WTC11 (cell line): ENCODE results near the gene CATSPERZ. TPM values are rescaled to one million over a fixed set of nuclear protein-coding genes. Genes with fewer than 3 reads are reported as not detected.

Source experiments
- ATAC-seq: fragments of 200-7000 bp; cut with Tn5 transposase; 2 replicates; pipeline ENCODE4 v1.10.0; 2021; ENCODE audit warnings: mild to moderate bottlenecking, moderate library complexity
- CTCF ChIA-PET: fragments of 300-600 bp; sonication (Branson Sonifier 250); formaldehyde crosslinking; loops from one replicate; lab custom pipeline; 2021; ENCODE audit warnings: antibody characterized with exemption; lab: Charles Lee
- POLR2A ChIA-PET: fragments of 350-600 bp; sonication (Branson Sonifier 250); formaldehyde crosslinking; loops from one replicate; lab custom pipeline; 2021; ENCODE audit warnings: antibody characterized with exemption; lab: Charles Lee
- DNase-seq: peaks from one replicate; pipeline ENCODE4 v3.0.0; 2021; ENCODE audit warnings: low spot score
- H3K27ac Mint-ChIP-seq: 2 replicates; pipeline ENCODE4 v1.8.0; 2021; ENCODE audit warnings: mixed read lengths
- H3K27me3 Mint-ChIP-seq: 2 replicates; pipeline ENCODE4 v1.8.0; 2021; ENCODE audit warnings: low read depth, mild to moderate bottlenecking, moderate library complexity, mixed read lengths
- H3K36me3 Mint-ChIP-seq: 2 replicates; pipeline ENCODE4 v1.8.0; 2021; ENCODE audit warnings: mixed read lengths
- H3K4me1 Mint-ChIP-seq: 2 replicates; pipeline ENCODE4 v1.8.0; 2022; ENCODE audit warnings: mixed read lengths
- H3K4me3 Mint-ChIP-seq: 2 replicates; pipeline ENCODE4 v1.8.0; 2021; ENCODE audit warnings: mild to moderate bottlenecking, moderate library complexity, mixed read lengths
- H3K9me3 Mint-ChIP-seq: 2 replicates; pipeline ENCODE4 v1.8.0; 2021; ENCODE audit warnings: mixed read lengths
- FOXK1 ChIP-seq: sonication (generic); formaldehyde crosslinking; IDR thresholded peaks from 2 replicates; pipeline ENCODE4 v1.8.0; 2022; ENCODE audit warnings: mild to moderate bottlenecking, moderate library complexity, missing genetic modification reagents
- GABPB1 ChIP-seq: sonication (generic); formaldehyde crosslinking; IDR thresholded peaks from 2 replicates; pipeline ENCODE4 v1.8.1; 2023; ENCODE audit warnings: mild to moderate bottlenecking, missing genetic modification reagents
- NR1H2 ChIP-seq: sonication (generic); formaldehyde crosslinking; IDR thresholded peaks from 2 replicates; pipeline ENCODE4 v1.9.0; 2021; ENCODE audit warnings: mild to moderate bottlenecking, moderate library complexity, missing genetic modification reagents
- RELA ChIP-seq: sonication (generic); formaldehyde crosslinking; IDR thresholded peaks from 2 replicates; pipeline ENCODE4 v1.8.1; 2022; ENCODE audit warnings: missing genetic modification reagents, mild to moderate bottlenecking, borderline replicate concordance
- TP53 ChIP-seq: sonication (generic); formaldehyde crosslinking; IDR thresholded peaks from 2 replicates; pipeline ENCODE4 v1.8.1; 2023; ENCODE audit warnings: mild to moderate bottlenecking, missing genetic modification reagents
- ZNF423 ChIP-seq: fragments of 250-450 bp; sonication (Bioruptor Pico); IDR thresholded peaks from 2 replicates; pipeline ENCODE4 v2.1.2; 2022; ENCODE audit warnings: mild to moderate bottlenecking, moderate library complexity
- total RNA-seq: library from RNA; stranded (reverse); gene quantifications from 3 replicates; pipeline ENCODE4 v1.2.3, GENCODE V29; 2021
- TF ChIP-seq, protein P1 (sequence below): sonication (generic); formaldehyde crosslinking; IDR thresholded peaks from 2 replicates; pipeline ENCODE4 v1.8.0; 2022; ENCODE audit warnings: mild to moderate bottlenecking, missing genetic modification reagents
- TF ChIP-seq, protein P2 (sequence below): sonication (generic); formaldehyde crosslinking; IDR thresholded peaks from 2 replicates; pipeline ENCODE4 v1.8.1; 2022; ENCODE audit warnings: low read depth, mild to moderate bottlenecking, moderate library complexity, missing genetic modification reagents, borderline replicate concordance
- TF ChIP-seq, protein P3 (sequence below): fragments of 250-450 bp; sonication (Bioruptor Pico); IDR thresholded peaks from 2 replicates; pipeline ENCODE4 v2.1.2; 2022; ENCODE audit warnings: mild to moderate bottlenecking, moderate library complexity
- TF ChIP-seq, protein P4 (sequence below): sonication (generic); formaldehyde crosslinking; IDR thresholded peaks from 2 replicates; pipeline ENCODE4 v1.8.0; 2023; ENCODE audit warnings: mild to moderate bottlenecking, missing genetic modification reagents
- TF ChIP-seq, protein P5 (sequence below): sonication (generic); formaldehyde crosslinking; IDR thresholded peaks from 2 replicates; pipeline ENCODE4 v1.8.0; 2023; ENCODE audit warnings: missing genetic modification reagents, mild to moderate bottlenecking, borderline replicate concordance
- TF ChIP-seq, protein P6 (sequence below): fragments of 250-450 bp; sonication (Bioruptor Pico); IDR thresholded peaks from 2 replicates; pipeline ENCODE4 v1.9.0; 2021; ENCODE audit warnings: mild to moderate bottlenecking
- TF ChIP-seq, protein P7 (sequence below): fragments of 200-600 bp; IDR thresholded peaks from 2 replicates; pipeline ENCODE4 v1.8.0; 2022; ENCODE audit warnings: antibody characterized with exemption

CATSPERZ gene
- total RNA-seq, 1 experiment from 2014 or later = 2.5 TPM

DNA sequence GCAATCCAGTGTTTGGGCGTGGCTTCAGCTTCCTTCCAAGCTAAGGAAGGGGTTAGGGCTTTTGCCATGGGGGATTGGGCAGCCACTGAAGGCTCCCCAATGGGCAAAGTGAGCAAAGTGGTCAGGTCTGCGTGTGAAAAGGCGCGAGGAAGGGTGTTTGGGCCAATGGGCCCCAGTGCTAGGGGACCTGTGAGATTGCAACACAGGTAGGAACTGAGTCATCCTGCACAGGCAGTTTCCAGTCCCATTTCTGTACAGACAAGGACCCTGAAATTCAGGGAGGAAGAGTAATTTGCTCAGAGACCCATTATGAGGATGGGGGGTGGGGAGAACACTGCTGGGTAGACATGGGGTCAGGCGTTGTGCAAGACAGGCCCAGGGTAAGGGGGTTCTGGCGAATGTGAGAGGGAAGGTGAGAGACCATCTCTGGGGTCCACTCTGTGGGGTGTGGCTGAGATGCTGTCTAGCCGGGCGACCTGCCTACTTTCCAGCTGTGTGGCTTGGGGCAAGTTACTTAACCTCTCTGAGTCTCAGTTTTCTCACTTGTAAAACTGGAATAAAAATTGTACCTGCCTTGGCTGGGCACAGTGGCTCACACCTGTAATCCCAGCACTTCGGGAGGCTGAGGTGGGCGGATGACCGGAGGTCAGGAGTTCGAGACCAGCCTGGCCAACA is 47.2 kb downstream of the CATSPERZ start (continued):
- TF ChIP-seq, protein P1, sequence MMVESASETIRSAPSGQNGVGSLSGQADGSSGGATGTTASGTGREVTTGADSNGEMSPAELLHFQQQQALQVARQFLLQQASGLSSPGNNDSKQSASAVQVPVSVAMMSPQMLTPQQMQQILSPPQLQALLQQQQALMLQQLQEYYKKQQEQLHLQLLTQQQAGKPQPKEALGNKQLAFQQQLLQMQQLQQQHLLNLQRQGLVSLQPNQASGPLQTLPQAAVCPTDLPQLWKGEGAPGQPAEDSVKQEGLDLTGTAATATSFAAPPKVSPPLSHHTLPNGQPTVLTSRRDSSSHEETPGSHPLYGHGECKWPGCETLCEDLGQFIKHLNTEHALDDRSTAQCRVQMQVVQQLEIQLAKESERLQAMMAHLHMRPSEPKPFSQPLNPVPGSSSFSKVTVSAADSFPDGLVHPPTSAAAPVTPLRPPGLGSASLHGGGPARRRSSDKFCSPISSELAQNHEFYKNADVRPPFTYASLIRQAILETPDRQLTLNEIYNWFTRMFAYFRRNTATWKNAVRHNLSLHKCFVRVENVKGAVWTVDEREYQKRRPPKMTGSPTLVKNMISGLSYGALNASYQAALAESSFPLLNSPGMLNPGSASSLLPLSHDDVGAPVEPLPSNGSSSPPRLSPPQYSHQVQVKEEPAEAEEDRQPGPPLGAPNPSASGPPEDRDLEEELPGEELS = no peak
- TF ChIP-seq, protein P2, sequence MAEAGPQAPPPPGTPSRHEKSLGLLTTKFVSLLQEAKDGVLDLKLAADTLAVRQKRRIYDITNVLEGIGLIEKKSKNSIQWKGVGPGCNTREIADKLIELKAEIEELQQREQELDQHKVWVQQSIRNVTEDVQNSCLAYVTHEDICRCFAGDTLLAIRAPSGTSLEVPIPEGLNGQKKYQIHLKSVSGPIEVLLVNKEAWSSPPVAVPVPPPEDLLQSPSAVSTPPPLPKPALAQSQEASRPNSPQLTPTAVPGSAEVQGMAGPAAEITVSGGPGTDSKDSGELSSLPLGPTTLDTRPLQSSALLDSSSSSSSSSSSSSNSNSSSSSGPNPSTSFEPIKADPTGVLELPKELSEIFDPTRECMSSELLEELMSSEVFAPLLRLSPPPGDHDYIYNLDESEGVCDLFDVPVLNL (CRISPR knock-in tag) = no peak
- TF ChIP-seq NR1H2 = no peak

DNA sequence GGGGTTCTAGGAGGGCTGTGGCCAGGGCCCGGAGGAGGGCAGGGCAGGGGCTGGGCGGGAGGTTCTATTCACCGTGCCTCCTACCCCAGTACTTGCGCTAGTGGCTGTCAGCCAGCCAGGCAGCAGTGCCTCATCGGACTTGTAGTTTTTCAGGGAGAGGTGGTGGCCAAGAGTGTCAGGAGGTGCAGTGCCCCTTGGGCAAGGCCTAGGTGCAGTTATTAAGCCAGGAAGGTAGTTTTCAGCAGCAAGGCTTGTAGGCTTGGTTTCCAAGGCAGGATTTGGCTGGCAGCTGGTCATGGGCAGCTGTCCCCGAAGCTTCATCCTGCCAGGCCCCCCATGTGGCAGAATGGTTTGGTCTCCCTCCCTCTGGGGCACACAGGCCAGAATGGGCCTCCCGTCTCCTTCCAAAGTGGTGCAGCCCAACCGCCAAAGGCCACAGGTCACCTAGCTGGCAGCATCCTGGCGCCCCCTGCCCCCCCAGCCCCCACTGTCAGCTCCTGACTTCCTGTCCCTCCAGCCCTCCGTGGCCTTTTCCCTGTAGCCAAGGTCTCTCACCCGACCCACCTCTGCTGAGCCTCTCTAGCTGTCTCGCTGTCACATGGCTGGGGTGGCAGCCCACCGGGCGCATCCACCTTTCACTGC is 48.3 kb downstream of the CATSPERZ start:
- no peaks in the 10 kb centered on the region for H3K9me3 Mint-ChIP-seq
- peaks cover 5% of the 10 kb centered on the region; the same call in 1 of the 2 replicates for H3K4me1 Mint-ChIP-seq
- no peak overlapping the region for H3K27ac Mint-ChIP-seq
- no peaks in the 10 kb centered on the region for H3K36me3 Mint-ChIP-seq
- POLR2A ChIA-PET = interaction anchor here (0.6 to 1.7 kb wide), 5 partner anchors 12 to 80 kb away, joined by 3 to 5 read pairs (median 4); partner anchors contain the start of gene PRDX5
- H3K27me3 Mint-ChIP-seq = no peaks in the 10 kb centered on the region
- H3K4me3 Mint-ChIP-seq = no peak overlapping the region
- no peak for DNase-seq
- TF ChIP-seq, protein P3, sequence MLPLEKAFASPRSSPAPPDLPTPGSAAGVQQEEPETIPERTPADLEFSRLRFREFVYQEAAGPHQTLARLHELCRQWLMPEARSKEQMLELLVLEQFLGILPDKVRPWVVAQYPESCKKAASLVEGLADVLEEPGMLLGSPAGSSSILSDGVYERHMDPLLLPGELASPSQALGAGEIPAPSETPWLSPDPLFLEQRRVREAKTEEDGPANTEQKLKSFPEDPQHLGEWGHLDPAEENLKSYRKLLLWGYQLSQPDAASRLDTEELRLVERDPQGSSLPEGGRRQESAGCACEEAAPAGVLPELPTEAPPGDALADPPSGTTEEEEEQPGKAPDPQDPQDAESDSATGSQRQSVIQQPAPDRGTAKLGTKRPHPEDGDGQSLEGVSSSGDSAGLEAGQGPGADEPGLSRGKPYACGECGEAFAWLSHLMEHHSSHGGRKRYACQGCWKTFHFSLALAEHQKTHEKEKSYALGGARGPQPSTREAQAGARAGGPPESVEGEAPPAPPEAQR = no peak
- no peak for TF ChIP-seq ZNF423
- TF ChIP-seq, protein P4, sequence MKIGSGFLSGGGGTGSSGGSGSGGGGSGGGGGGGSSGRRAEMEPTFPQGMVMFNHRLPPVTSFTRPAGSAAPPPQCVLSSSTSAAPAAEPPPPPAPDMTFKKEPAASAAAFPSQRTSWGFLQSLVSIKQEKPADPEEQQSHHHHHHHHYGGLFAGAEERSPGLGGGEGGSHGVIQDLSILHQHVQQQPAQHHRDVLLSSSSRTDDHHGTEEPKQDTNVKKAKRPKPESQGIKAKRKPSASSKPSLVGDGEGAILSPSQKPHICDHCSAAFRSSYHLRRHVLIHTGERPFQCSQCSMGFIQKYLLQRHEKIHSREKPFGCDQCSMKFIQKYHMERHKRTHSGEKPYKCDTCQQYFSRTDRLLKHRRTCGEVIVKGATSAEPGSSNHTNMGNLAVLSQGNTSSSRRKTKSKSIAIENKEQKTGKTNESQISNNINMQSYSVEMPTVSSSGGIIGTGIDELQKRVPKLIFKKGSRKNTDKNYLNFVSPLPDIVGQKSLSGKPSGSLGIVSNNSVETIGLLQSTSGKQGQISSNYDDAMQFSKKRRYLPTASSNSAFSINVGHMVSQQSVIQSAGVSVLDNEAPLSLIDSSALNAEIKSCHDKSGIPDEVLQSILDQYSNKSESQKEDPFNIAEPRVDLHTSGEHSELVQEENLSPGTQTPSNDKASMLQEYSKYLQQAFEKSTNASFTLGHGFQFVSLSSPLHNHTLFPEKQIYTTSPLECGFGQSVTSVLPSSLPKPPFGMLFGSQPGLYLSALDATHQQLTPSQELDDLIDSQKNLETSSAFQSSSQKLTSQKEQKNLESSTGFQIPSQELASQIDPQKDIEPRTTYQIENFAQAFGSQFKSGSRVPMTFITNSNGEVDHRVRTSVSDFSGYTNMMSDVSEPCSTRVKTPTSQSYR (CRISPR knock-in tag) = no peak
- CTCF ChIA-PET = interaction anchor here (0.7 to 10.4 kb wide), 8 partner anchors 7 to 301 kb away, joined by 3 to 437 read pairs (median 7); partner anchors contain the start of genes CCDC88B, PRDX5 and TRMT112
- ATAC-seq = peak; percentile 27

DNA sequence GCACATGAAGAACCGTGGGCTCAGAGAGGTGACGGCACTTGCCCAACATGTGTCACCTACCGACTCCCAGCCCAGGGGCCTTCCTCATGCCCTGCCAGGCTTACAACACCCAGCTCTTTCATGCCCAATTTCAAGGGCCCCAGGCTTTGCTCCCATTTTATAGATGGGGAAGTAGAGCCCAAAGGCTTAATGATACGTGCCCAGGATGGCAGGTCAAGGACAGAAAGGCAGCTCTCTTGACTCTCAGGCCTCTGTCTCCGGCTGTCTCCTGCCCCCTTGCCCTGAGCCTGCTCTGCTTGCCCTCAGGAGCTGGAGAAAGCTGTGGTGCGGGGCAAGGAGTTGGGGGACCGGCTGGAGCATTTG is 48.8 kb downstream of the CATSPERZ start:
- POLR2A ChIA-PET = interaction anchor here (0.7 to 1.7 kb wide), 2 partner anchors 31 to 48 kb away, joined by 4 to 5 read pairs; partner anchors contain the start of gene PRDX5
- ATAC-seq = no peak
- Mint-ChIP-seq H3K4me1 (peaks cover 5% of the 10 kb centered on the region; the same call in 1 of the 2 replicates), H3K9me3 (no peaks in the 10 kb centered on the region), H3K27me3 (no peaks in the 10 kb centered on the region), H3K36me3 (no peaks in the 10 kb centered on the region), H3K27ac (no peak overlapping the region), H3K4me3 (no peak overlapping the region)
- CTCF ChIA-PET = interaction anchor here (1.0 to 10.4 kb wide), 7 partner anchors 8 to 300 kb away, joined by 4 to 437 read pairs (median 7); partner anchors contain the start of genes CCDC88B, PRDX5 and TRMT112
- DNase-seq = no peak
- TF ChIP-seq, protein P5, sequence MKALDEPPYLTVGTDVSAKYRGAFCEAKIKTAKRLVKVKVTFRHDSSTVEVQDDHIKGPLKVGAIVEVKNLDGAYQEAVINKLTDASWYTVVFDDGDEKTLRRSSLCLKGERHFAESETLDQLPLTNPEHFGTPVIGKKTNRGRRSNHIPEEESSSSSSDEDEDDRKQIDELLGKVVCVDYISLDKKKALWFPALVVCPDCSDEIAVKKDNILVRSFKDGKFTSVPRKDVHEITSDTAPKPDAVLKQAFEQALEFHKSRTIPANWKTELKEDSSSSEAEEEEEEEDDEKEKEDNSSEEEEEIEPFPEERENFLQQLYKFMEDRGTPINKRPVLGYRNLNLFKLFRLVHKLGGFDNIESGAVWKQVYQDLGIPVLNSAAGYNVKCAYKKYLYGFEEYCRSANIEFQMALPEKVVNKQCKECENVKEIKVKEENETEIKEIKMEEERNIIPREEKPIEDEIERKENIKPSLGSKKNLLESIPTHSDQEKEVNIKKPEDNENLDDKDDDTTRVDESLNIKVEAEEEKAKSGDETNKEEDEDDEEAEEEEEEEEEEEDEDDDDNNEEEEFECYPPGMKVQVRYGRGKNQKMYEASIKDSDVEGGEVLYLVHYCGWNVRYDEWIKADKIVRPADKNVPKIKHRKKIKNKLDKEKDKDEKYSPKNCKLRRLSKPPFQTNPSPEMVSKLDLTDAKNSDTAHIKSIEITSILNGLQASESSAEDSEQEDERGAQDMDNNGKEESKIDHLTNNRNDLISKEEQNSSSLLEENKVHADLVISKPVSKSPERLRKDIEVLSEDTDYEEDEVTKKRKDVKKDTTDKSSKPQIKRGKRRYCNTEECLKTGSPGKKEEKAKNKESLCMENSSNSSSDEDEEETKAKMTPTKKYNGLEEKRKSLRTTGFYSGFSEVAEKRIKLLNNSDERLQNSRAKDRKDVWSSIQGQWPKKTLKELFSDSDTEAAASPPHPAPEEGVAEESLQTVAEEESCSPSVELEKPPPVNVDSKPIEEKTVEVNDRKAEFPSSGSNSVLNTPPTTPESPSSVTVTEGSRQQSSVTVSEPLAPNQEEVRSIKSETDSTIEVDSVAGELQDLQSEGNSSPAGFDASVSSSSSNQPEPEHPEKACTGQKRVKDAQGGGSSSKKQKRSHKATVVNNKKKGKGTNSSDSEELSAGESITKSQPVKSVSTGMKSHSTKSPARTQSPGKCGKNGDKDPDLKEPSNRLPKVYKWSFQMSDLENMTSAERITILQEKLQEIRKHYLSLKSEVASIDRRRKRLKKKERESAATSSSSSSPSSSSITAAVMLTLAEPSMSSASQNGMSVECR = no peak
- TF ChIP-seq, protein P6, sequence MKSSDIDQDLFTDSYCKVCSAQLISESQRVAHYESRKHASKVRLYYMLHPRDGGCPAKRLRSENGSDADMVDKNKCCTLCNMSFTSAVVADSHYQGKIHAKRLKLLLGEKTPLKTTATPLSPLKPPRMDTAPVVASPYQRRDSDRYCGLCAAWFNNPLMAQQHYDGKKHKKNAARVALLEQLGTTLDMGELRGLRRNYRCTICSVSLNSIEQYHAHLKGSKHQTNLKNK = no peak
- TF ChIP-seq TP53 (CRISPR knock-in tag) (no peak), GABPB1 (CRISPR knock-in tag) (no peak), RELA (CRISPR knock-in tag) (no peak), FOXK1 (no peak)
- TF ChIP-seq, protein P7, sequence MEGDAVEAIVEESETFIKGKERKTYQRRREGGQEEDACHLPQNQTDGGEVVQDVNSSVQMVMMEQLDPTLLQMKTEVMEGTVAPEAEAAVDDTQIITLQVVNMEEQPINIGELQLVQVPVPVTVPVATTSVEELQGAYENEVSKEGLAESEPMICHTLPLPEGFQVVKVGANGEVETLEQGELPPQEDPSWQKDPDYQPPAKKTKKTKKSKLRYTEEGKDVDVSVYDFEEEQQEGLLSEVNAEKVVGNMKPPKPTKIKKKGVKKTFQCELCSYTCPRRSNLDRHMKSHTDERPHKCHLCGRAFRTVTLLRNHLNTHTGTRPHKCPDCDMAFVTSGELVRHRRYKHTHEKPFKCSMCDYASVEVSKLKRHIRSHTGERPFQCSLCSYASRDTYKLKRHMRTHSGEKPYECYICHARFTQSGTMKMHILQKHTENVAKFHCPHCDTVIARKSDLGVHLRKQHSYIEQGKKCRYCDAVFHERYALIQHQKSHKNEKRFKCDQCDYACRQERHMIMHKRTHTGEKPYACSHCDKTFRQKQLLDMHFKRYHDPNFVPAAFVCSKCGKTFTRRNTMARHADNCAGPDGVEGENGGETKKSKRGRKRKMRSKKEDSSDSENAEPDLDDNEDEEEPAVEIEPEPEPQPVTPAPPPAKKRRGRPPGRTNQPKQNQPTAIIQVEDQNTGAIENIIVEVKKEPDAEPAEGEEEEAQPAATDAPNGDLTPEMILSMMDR = no peak
